H1 (cell line): ENCODE data around the gene SLAMF1. TPM values are rescaled to one million over a fixed set of nuclear protein-coding genes. Genes with fewer than 3 reads are reported as not detected.

Experiments used
- CTCF ChIA-PET: fragments of 300-600 bp; sonication (Branson Sonifier 250); formaldehyde crosslinking; loops from one replicate; lab custom pipeline; 2021; ENCODE audit not compliant: partially characterized antibody; lab: Charles Lee
- POLR2A ChIA-PET: fragments of 300-600 bp; sonication (Branson Sonifier 250); formaldehyde crosslinking; loops from one replicate; lab custom pipeline; 2021; ENCODE audit warnings: inconsistent platforms; ENCODE audit not compliant: partially characterized antibody; lab: Charles Lee
- DNase-seq, 2 experiments: peaks; one replicate each; pipeline versions ENCODE4 v3.0.0 to v3.0.0-alpha.2; 2010 to 2022; ENCODE audit warnings: low spot score in 2 of 2, low read depth in 1 of 2, mixed read lengths in 1 of 2
- FAIRE-seq: peaks from 2 replicates; lab custom pipeline; 2011; peaks lifted over from hg19 to GRCh38; lab: Jason Lieb, UNC
- H2AFZ ChIP-seq: 2 replicates; pipeline ENCODE4 v1.8.1; 2012; ENCODE audit warnings: low read length, inconsistent platforms
- H2AK5ac ChIP-seq: 2 replicates; pipeline ENCODE4 v1.6.1; 2013; ENCODE audit warnings: low read depth, low read length
- H2BK120ac ChIP-seq: replicated peaks from 2 replicates; pipeline ENCODE3; 2013; ENCODE audit warnings: low read depth, low read length, inconsistent platforms
- H2BK12ac ChIP-seq: 2 replicates; pipeline ENCODE4 v1.6.1; 2013; ENCODE audit warnings: low read depth, low read length
- H2BK15ac ChIP-seq: 2 replicates; pipeline ENCODE4 v1.6.1; 2013; ENCODE audit warnings: low read length
- H2BK20ac ChIP-seq: 2 replicates; pipeline ENCODE4 v1.6.1; 2013; ENCODE audit warnings: low read length
- H2BK5ac ChIP-seq: 2 replicates; pipeline ENCODE4 v1.6.1; 2013; ENCODE audit warnings: low read depth, low read length
- H3K14ac ChIP-seq: 2 replicates; pipeline ENCODE4 v1.6.1; 2013; ENCODE audit warnings: inconsistent platforms; ENCODE audit not compliant: insufficient read length
- H3K18ac ChIP-seq: 2 replicates; pipeline ENCODE4 v1.6.1; 2013; ENCODE audit warnings: low read length; ENCODE audit errors: extremely low read depth
- H3K23ac ChIP-seq: 2 replicates; pipeline ENCODE4 v1.6.1; 2013; ENCODE audit warnings: inconsistent platforms; ENCODE audit not compliant: insufficient read length
- H3K23me2 ChIP-seq: 2 replicates; pipeline ENCODE4 v1.6.1; 2013; ENCODE audit warnings: low read depth, low read length
- H3K27ac ChIP-seq: 2 replicates; pipeline ENCODE4 v1.6.1; 2011; ENCODE audit warnings: low read depth, low read length, inconsistent platforms
- H3K27me3 ChIP-seq, 4 experiments: replicated peaks in 1 of 4; 1 replicate in 1 of 4; 2 replicates in 3 of 4; pipeline versions ENCODE4 v1.6.1 to v1.8.1; 2011 to 2013; ENCODE audit warnings: low read length in 3 of 4, mild to moderate bottlenecking in 3 of 4, inconsistent platforms in 2 of 4, mixed read lengths in 2 of 4, moderate library complexity in 1 of 4; ENCODE audit not compliant: control insufficient read depth in 3 of 4, insufficient read depth in 3 of 4; ENCODE audit errors: extremely low read depth in 1 of 4
- H3K36me3 ChIP-seq, 4 experiments: 2 replicates each; pipeline versions ENCODE4 v1.6.1 to v1.8.1; 2011 to 2013; ENCODE audit warnings: mild to moderate bottlenecking in 4 of 4, low read length in 3 of 4, moderate library complexity in 2 of 4, control low read depth in 1 of 4, inconsistent platforms in 1 of 4; ENCODE audit not compliant: insufficient read depth in 4 of 4, control insufficient read depth in 2 of 4
- H3K4ac ChIP-seq: replicated peaks from 2 replicates; pipeline ENCODE3; 2013; ENCODE audit warnings: low read length, low read depth, mixed read lengths, inconsistent platforms; ENCODE audit not compliant: insufficient read length
- H3K4me1 ChIP-seq, 4 experiments: replicated peaks in 1 of 4; 1 replicate in 1 of 4; 2 replicates in 3 of 4; pipeline versions ENCODE4 v1.6.1 to v1.8.1; 2011 to 2013; ENCODE audit warnings: low read length in 3 of 4, inconsistent platforms in 2 of 4, mixed read lengths in 1 of 4; ENCODE audit not compliant: insufficient read depth in 4 of 4, control insufficient read depth in 3 of 4
- H3K4me2 ChIP-seq, 2 experiments: 2 replicates each; pipeline versions ENCODE4 v1.6.1 to v1.8.1; 2011 to 2013; ENCODE audit warnings: low read depth in 2 of 2, low read length in 2 of 2, control low read depth in 1 of 2, inconsistent platforms in 1 of 2, mild to moderate bottlenecking in 1 of 2; ENCODE audit not compliant: insufficient read depth in 1 of 2
- H3K4me3 ChIP-seq, 4 experiments: fragments of 200-600, 300-600 bp in 1 of 4; sonication (generic), shearing (Covaris generic), sonication (Bioruptor Twin) in 1 of 4; 2 replicates each; pipeline versions ENCODE4 v1.5.1 to v1.8.1; 2011 to 2016; ENCODE audit warnings: low read length in 4 of 4, low read depth in 3 of 4, control low read depth in 2 of 4, inconsistent platforms in 2 of 4, mild to moderate bottlenecking in 2 of 4, mixed read lengths in 1 of 4, moderate library complexity in 1 of 4; ENCODE audit not compliant: insufficient read depth in 2 of 4; ENCODE audit errors: extremely low read depth in 1 of 4
- H3K56ac ChIP-seq: replicated peaks from 2 replicates; pipeline ENCODE3; 2013; ENCODE audit warnings: low read depth, mild to moderate bottlenecking, mixed read lengths, low read length, inconsistent platforms; ENCODE audit not compliant: insufficient read length
- H3K79me1 ChIP-seq: 2 replicates; pipeline ENCODE4 v1.6.1; 2013; ENCODE audit warnings: low read depth, low read length, control low read depth
- H3K79me2 ChIP-seq, 2 experiments: 2 replicates each; pipeline versions ENCODE4 v1.6.1 to v1.8.1; 2012 to 2013; ENCODE audit warnings: low read length in 2 of 2, mild to moderate bottlenecking in 2 of 2, inconsistent platforms in 1 of 2; ENCODE audit not compliant: insufficient read depth in 2 of 2, control insufficient read depth in 1 of 2
- H3K9ac ChIP-seq, 4 experiments: replicated peaks in 1 of 4; 1 replicate in 1 of 4; 2 replicates in 3 of 4; pipeline versions ENCODE4 v1.6.1 to v1.8.1; 2011 to 2013; ENCODE audit warnings: low read depth in 3 of 4, low read length in 3 of 4, control low read depth in 2 of 4, mild to moderate bottlenecking in 2 of 4, moderate library complexity in 2 of 4, inconsistent platforms in 1 of 4; ENCODE audit errors: extremely low read depth in 1 of 4
- H3K9me3 ChIP-seq, 2 experiments: 2 replicates each; pipeline versions ENCODE4 v1.6.1 to v1.8.1; 2012 to 2013; ENCODE audit warnings: mild to moderate bottlenecking in 2 of 2, moderate library complexity in 2 of 2, control low read depth in 1 of 2, inconsistent platforms in 1 of 2, low read depth in 1 of 2, low read length in 1 of 2, mixed read lengths in 1 of 2; ENCODE audit not compliant: insufficient read depth in 2 of 2
- H4K20me1 ChIP-seq, 2 experiments: replicated peaks in 1 of 2; 2 replicates each; pipeline versions ENCODE3 to v1.8.1; 2011 to 2013; ENCODE audit warnings: inconsistent platforms in 2 of 2, low read length in 2 of 2, mild to moderate bottlenecking in 1 of 2; ENCODE audit not compliant: insufficient read depth in 2 of 2, control insufficient read depth in 1 of 2
- H4K5ac ChIP-seq: 2 replicates; pipeline ENCODE4 v1.6.1; 2013; ENCODE audit warnings: low read length, low read depth, mixed read lengths, inconsistent platforms; ENCODE audit not compliant: insufficient read length
- H4K8ac ChIP-seq: 2 replicates; pipeline ENCODE4 v1.8.0; 2013; ENCODE audit warnings: mild to moderate bottlenecking, moderate library complexity, low read length, inconsistent platforms; ENCODE audit not compliant: insufficient read depth; ENCODE audit errors: extremely low read depth
- H4K91ac ChIP-seq: replicated peaks from 2 replicates; pipeline ENCODE3; 2013; ENCODE audit warnings: low read length, mixed read lengths, inconsistent platforms; ENCODE audit not compliant: insufficient read length
- BCL11A ChIP-seq, 2 experiments: IDR thresholded peaks; one replicate each; pipeline ENCODE4 v1.6.1; 2011; ENCODE audit warnings: low read depth in 2 of 2, low read length in 2 of 2, mild to moderate bottlenecking in 2 of 2
- BRCA1 ChIP-seq: IDR thresholded peaks from 2 replicates; pipeline ENCODE4 v1.6.1; 2012; ENCODE audit warnings: low read depth, low read length, improper control_type of control experiment
- CEBPB ChIP-seq: IDR thresholded peaks from 2 replicates; pipeline ENCODE4 v1.6.1; 2012; ENCODE audit warnings: low read depth, low read length
- POLR2A ChIP-seq, 2 experiments: IDR thresholded peaks; 1 replicate in 1 of 2; 2 replicates in 1 of 2; pipeline ENCODE4 v1.6.1; 2011; ENCODE audit warnings: low read depth in 2 of 2, low read length in 2 of 2, mild to moderate bottlenecking in 2 of 2; ENCODE audit errors: control extremely low read depth in 1 of 2
- SRF ChIP-seq: IDR thresholded peaks from 2 replicates; pipeline ENCODE4 v1.6.1; 2011; ENCODE audit warnings: mild to moderate bottlenecking, low read depth, low read length, moderate library complexity
- TCF12 ChIP-seq: IDR thresholded peaks from 2 replicates; pipeline ENCODE4 v1.6.1; 2011; ENCODE audit warnings: low read depth, mild to moderate bottlenecking, low read length
- WGBS, 2 experiments: shearing (Covaris generic) in 1 of 2; methylation state at CpG; one replicate each; pipeline versions ENCODE4 v1.1.6 to v1.1.7; 2013 to 2015; ENCODE audit warnings: low lambda C conversion rate in 2 of 2, mixed read lengths in 2 of 2, inconsistent platforms in 1 of 2, low coverage in 1 of 2, missing lambda C conversion rate in 1 of 2; ENCODE audit not compliant: insufficient replicate concordance in 2 of 2, insufficient coverage in 1 of 2, insufficient read length in 1 of 2; ENCODE audit errors: extremely low coverage in 1 of 2, missing lambda C conversion rate in 1 of 2; 5-methylcytosine and 5-hydroxymethylcytosine counted together
- polyA plus RNA-seq, 7 experiments: library from polyadenylated mRNA; depleted of rRNA in 3 of 7; stranded (reverse) in 5 of 7; unstranded in 2 of 7; fragments of >200 nt in 5 of 7; fragments of 200-250 nt in 2 of 7; gene quantifications; 1 replicate in 5 of 7; 2 replicates in 1 of 7; 4 replicates in 1 of 7; pipeline versions ENCODE4 v1.2.1 to v1.2.3, GENCODE V29; 2011 to 2013; ENCODE audit warnings: missing spikeins in 2 of 7, mixed read lengths in 2 of 7
- total RNA-seq: library from RNA; stranded (reverse); fragmentation: NEBNext Ultra II Directional; extraction: Animal tissue kit (Norgen Biotek cat#: 25700); gene quantifications from 2 replicates; pipeline ENCODE4 v1.2.1, GENCODE V29; 2021

Gene SLAMF1
- total and polyA plus RNA-seq, 2 of the 8 experiments (the other 6 are each of a cell fraction or from before 2014, with no cell fraction given): not detected

- ChIA-PET CTCF (interaction anchor here (2.2 kb wide), 1 partner anchor 30 kb away, joined by 8 read pairs; no protein-coding TSS in a partner anchor), POLR2A (interaction anchor here (0.6 kb wide), 1 partner anchor 9 kb away, joined by 3 read pairs; no protein-coding TSS in a partner anchor)
- Histone ChIP-seq H3K27ac (no peak overlapping the region), H3K79me1 (no peaks in the 10 kb centered on the region), H3K23me2 (no peaks in the 10 kb centered on the region), H3K14ac (no peak overlapping the region), H3K9me3 (no peaks in the 10 kb centered on the region; a peak in 2 of 4 replicates), H2BK12ac (no peak overlapping the region), H4K5ac (no peak overlapping the region), H3K4me2 (no peak overlapping the region), H3K23ac (no peak overlapping the region), H3K18ac (no peak overlapping the region), H2BK20ac (no peak overlapping the region), H3K36me3 (no peaks in the 10 kb centered on the region), H3K27me3 (no peaks in the 10 kb centered on the region), H3K9ac (no peak overlapping the region), H4K8ac (no peak overlapping the region), H2AK5ac (no peak overlapping the region), H3K56ac (no peak overlapping the region), H2AFZ (no peak overlapping the region), H3K4ac (no peak overlapping the region), H4K20me1 (no peaks in the 10 kb centered on the region), H3K4me1 (no peaks in the 10 kb centered on the region), H3K79me2 (no peaks in the 10 kb centered on the region), H2BK120ac (no peak overlapping the region), H2BK5ac (no peak overlapping the region), H2BK15ac (no peak overlapping the region), H3K4me3 (no peak overlapping the region), H4K91ac (no peak overlapping the region)
- FAIRE-seq (no peak), DNase-seq (no peak)
- TF ChIP-seq TCF12: no peak
- TF ChIP-seq POLR2A (IDR thresholded peaks at IDR 0.05; ENCODE audit: control extremely low read depth in 1 of 2, low read depth in 2 of 2, low read length in 2 of 2): no peak
- TF ChIP-seq SRF: no peak
- no peak for TF ChIP-seq CEBPB
- TF ChIP-seq BCL11A (IDR thresholded peaks at IDR 0.05; ENCODE audit: low read depth in 2 of 2, low read length in 2 of 2): no peak
- TF ChIP-seq BRCA1: no peak
- WGBS, 2 experiments: 93% methylated on average over 4 of the region's 4 CpGs; no CpG with 5 or more reads in 1 of the 2 experiments
Measured at GRCh38 chr1:160565564-160565963, 81.3 kb downstream of the SLAMF1 start.
